CD14-positive monocyte (primary cell): ENCODE measurements around the gene KCNQ1. TPM values are rescaled to one million over a fixed set of nuclear protein-coding genes. Genes with fewer than 3 reads are reported as not detected.

Experiments
- DNase-seq, 3 donors: peaks; one replicate each; pipeline ENCODE4 v3.0.0-alpha.2; 2011 to 2022
- H2AFZ ChIP-seq: 2 replicates; pipeline ENCODE4 v1.6.0; 2012; ENCODE audit warnings: mild to moderate bottlenecking, low read depth, low read length, inconsistent platforms; ENCODE audit not compliant: insufficient read depth, poor library complexity, severe bottlenecking
- H3K27ac ChIP-seq, 2 donors: 1 replicate in 1 of 2; 2 replicates in 1 of 2; pipeline ENCODE4 v1.5.1; 2012 to 2013; ENCODE audit warnings: low read length in 2 of 2, control low read depth in 1 of 2, inconsistent platforms in 1 of 2, low read depth in 1 of 2, mild to moderate bottlenecking in 1 of 2
- H3K27me3 ChIP-seq, 2 donors: one replicate each; pipeline versions ENCODE4 v1.6.0 to v1.6.1; 2011 to 2013; ENCODE audit warnings: low read length in 2 of 2; ENCODE audit not compliant: control insufficient read depth in 2 of 2, insufficient read depth in 2 of 2
- H3K36me3 ChIP-seq, 2 donors: replicated peaks in 1 of 2; 1 replicate in 1 of 2; 2 replicates in 1 of 2; pipeline versions ENCODE4 v1.5.1 to v1.6.1; 2012 to 2013; ENCODE audit warnings: low read length in 2 of 2, control low read depth in 1 of 2, inconsistent platforms in 1 of 2, mild to moderate bottlenecking in 1 of 2; ENCODE audit not compliant: insufficient read depth in 2 of 2, control insufficient read depth in 1 of 2
- H3K4me1 ChIP-seq, 2 donors: 1 replicate in 1 of 2; 2 replicates in 1 of 2; pipeline versions ENCODE4 v1.5.1 to v1.6.1; 2012 to 2013; ENCODE audit warnings: low read length in 2 of 2, control low read depth in 1 of 2, inconsistent platforms in 1 of 2, mild to moderate bottlenecking in 1 of 2, moderate library complexity in 1 of 2; ENCODE audit not compliant: insufficient read depth in 2 of 2, control insufficient read depth in 1 of 2
- H3K4me2 ChIP-seq: replicated peaks from 2 replicates; pipeline ENCODE3; 2012; ENCODE audit warnings: low read length, moderate library complexity, mild to moderate bottlenecking; ENCODE audit not compliant: poor library complexity, severe bottlenecking; ENCODE audit errors: extremely low read depth
- H3K4me3 ChIP-seq, 3 experiments: fragments of 200-600 bp in 1 of 3; sonication (generic) in 1 of 3; replicated peaks in 1 of 3; 1 replicate in 2 of 3; 2 replicates in 1 of 3; pipeline ENCODE4 v1.5.1; 2011 to 2013; ENCODE audit warnings: low read length in 3 of 3, mild to moderate bottlenecking in 3 of 3, control low read depth in 2 of 3, low read depth in 2 of 3, inconsistent platforms in 1 of 3, moderate library complexity in 1 of 3
- H3K79me2 ChIP-seq: 2 replicates; pipeline ENCODE4 v1.6.0; 2012; ENCODE audit warnings: mild to moderate bottlenecking, control low read depth, inconsistent platforms, low read length, moderate library complexity; ENCODE audit not compliant: insufficient read depth
- H3K9ac ChIP-seq: 2 replicates; pipeline ENCODE4 v1.6.0; 2017; ENCODE audit warnings: low read length, mild to moderate bottlenecking; ENCODE audit not compliant: insufficient read depth, poor library complexity, severe bottlenecking
- H3K9me3 ChIP-seq, 2 donors: replicated peaks in 1 of 2; 1 replicate in 1 of 2; 2 replicates in 1 of 2; pipeline versions ENCODE4 v1.5.1 to v1.6.1; 2012 to 2013; ENCODE audit warnings: low read length in 2 of 2, control low read depth in 1 of 2; ENCODE audit not compliant: control insufficient read depth in 1 of 2, insufficient read depth in 1 of 2
- H4K20me1 ChIP-seq: 2 replicates; pipeline ENCODE4 v1.6.0; 2012; ENCODE audit warnings: mild to moderate bottlenecking, low read length, control low read depth, moderate library complexity; ENCODE audit not compliant: insufficient read depth
- H3K27ac Mint-ChIP-seq, 7 donors: one replicate each; pipeline ENCODE4 v1.8.0; 2020; ENCODE audit warnings: mild to moderate bottlenecking in 7 of 7, mixed read lengths in 7 of 7, moderate library complexity in 6 of 7, inconsistent platforms in 2 of 7
- H3K27me3 Mint-ChIP-seq, 3 donors: one replicate each; pipeline ENCODE4 v1.8.0; 2021 to 2022; ENCODE audit warnings: low read depth in 3 of 3, mild to moderate bottlenecking in 3 of 3, mixed read lengths in 3 of 3, moderate library complexity in 3 of 3, inconsistent platforms in 1 of 3
- H3K36me3 Mint-ChIP-seq, 2 donors: one replicate each; pipeline ENCODE4 v1.8.0; 2020; ENCODE audit warnings: mixed read lengths in 2 of 2, inconsistent platforms in 1 of 2, mild to moderate bottlenecking in 1 of 2
- H3K4me1 Mint-ChIP-seq: one replicate; pipeline ENCODE4 v1.8.0; 2020; ENCODE audit warnings: mild to moderate bottlenecking, mixed read lengths
- H3K4me3 Mint-ChIP-seq, 2 donors: one replicate each; pipeline ENCODE4 v1.8.0; 2020; ENCODE audit warnings: mild to moderate bottlenecking in 2 of 2, mixed read lengths in 2 of 2, moderate library complexity in 1 of 2
- H3K9me3 Mint-ChIP-seq, 7 donors: one replicate each; pipeline ENCODE4 v1.8.0; 2020 to 2022; ENCODE audit warnings: mixed read lengths in 7 of 7, mild to moderate bottlenecking in 6 of 7, moderate library complexity in 6 of 7, inconsistent platforms in 2 of 7
- WGBS: methylation state at CpG from one replicate; pipeline ENCODE4 v1.1.5; 2013; ENCODE audit warnings: missing lambda C conversion rate; ENCODE audit not compliant: insufficient coverage; 5-methylcytosine and 5-hydroxymethylcytosine counted together
- intact Hi-C, 2 donors: fragments of 100-400 bp; cut with micrococcal nuclease; formaldehyde crosslinking; loops; one replicate each; pipeline versions ENCODE4 v1.15.0 to v1.15.1; 2023
- polyA plus RNA-seq, 3 donors: library from polyadenylated mRNA; depleted of rRNA in 1 of 3; unstranded in 2 of 3; stranded (reverse) in 1 of 3; fragments of 300-500 nt in 2 of 3; fragments of >200 nt in 1 of 3; fragmentation: Illumina TruSeq in 2 of 3; gene quantifications; 1 replicate in 2 of 3; 2 replicates in 1 of 3; pipeline ENCODE4 v1.2.3, GENCODE V29; 2012 to 2021
- TF ChIP-seq, protein P1 (sequence below): fragments of 200-600 bp; IDR thresholded peaks from one replicate; pipeline ENCODE4 v1.8.0; 2022; ENCODE audit warnings: antibody characterized with exemption, mild to moderate bottlenecking

KCNQ1 gene
- polyA plus RNA-seq, 3 donors: 14.9 to 31.8 (median 21.6) TPM

DNA sequence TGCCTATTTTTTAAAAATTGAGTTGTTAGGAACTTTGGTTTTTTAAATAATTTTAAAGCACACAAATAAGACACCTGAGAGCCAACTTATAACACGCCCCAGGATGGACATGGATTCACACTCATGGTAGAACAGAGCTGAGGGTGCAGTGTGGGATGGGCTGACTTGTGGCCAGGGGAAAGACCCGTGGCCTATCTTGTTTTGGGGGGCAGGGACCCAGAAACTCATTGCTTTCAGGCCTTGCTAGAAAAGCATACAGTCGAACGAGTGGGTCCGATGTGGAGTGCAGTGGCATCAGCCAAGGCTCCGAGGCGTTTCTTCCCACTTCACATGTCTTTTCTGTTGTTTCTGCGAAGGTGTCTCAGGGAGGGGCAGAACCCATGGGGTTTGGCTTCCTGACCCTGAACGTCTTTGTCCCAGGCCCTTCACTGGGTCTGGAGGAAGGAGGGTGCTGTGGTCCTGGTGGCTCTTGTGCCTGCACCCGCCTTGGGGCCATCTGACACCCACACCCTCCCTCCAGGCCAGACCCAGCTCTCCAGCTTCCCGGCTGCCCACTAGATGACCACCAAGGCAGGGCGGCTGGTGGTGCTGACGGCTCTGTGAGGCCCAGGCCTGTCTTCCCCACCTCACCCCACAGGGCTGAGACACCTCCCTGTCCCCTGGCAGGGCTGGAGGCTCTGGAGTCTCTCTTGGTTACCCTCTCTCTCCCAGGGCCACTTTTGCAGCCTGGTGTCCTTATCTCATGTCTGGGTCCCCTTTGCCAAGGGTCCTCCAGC, 120.8 kb downstream of the KCNQ1 start:
- Histone ChIP-seq H3K4me1 (peaks cover 13 to 24% of the 10 kb centered on the region in 2 donors), H3K4me3 (no peak overlapping the region), H3K9ac (no peak overlapping the region), H3K9me3 (peaks cover 0 to 11% of the 10 kb centered on the region in 2 donors), H2AFZ (no peak overlapping the region), H3K36me3 (peaks cover 3 to 12% of the 10 kb centered on the region in 2 donors), H3K4me2 (no peak overlapping the region), H3K27ac (no peak overlapping the region), H4K20me1 (peaks cover 93% of the 10 kb centered on the region), H3K79me2 (no peaks in the 10 kb centered on the region), H3K27me3 (no peaks in the 10 kb centered on the region)
- WGBS: 96% methylated on average over 9 of the region's 13 CpGs
- H3K4me1 Mint-ChIP-seq: peaks cover 17% of the 10 kb centered on the region
- H3K9me3 Mint-ChIP-seq: peaks cover 0 to 4% (median under 1%) of the 10 kb centered on the region in 7 donors
- TF ChIP-seq, protein P1, sequence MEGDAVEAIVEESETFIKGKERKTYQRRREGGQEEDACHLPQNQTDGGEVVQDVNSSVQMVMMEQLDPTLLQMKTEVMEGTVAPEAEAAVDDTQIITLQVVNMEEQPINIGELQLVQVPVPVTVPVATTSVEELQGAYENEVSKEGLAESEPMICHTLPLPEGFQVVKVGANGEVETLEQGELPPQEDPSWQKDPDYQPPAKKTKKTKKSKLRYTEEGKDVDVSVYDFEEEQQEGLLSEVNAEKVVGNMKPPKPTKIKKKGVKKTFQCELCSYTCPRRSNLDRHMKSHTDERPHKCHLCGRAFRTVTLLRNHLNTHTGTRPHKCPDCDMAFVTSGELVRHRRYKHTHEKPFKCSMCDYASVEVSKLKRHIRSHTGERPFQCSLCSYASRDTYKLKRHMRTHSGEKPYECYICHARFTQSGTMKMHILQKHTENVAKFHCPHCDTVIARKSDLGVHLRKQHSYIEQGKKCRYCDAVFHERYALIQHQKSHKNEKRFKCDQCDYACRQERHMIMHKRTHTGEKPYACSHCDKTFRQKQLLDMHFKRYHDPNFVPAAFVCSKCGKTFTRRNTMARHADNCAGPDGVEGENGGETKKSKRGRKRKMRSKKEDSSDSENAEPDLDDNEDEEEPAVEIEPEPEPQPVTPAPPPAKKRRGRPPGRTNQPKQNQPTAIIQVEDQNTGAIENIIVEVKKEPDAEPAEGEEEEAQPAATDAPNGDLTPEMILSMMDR: no peak
- peak overlapping the region in 1 of 7 donors; percentile 10 for H3K27ac Mint-ChIP-seq
- H3K4me3 Mint-ChIP-seq: no peak overlapping the region
- no peak for DNase-seq
- peaks cover 0 to 2% (median under 1%) of the 10 kb centered on the region in 3 donors for H3K27me3 Mint-ChIP-seq
- intact Hi-C loops: no loop called here
- peaks cover 22 to 24% of the 10 kb centered on the region in 2 donors for H3K36me3 Mint-ChIP-seq

DNA sequence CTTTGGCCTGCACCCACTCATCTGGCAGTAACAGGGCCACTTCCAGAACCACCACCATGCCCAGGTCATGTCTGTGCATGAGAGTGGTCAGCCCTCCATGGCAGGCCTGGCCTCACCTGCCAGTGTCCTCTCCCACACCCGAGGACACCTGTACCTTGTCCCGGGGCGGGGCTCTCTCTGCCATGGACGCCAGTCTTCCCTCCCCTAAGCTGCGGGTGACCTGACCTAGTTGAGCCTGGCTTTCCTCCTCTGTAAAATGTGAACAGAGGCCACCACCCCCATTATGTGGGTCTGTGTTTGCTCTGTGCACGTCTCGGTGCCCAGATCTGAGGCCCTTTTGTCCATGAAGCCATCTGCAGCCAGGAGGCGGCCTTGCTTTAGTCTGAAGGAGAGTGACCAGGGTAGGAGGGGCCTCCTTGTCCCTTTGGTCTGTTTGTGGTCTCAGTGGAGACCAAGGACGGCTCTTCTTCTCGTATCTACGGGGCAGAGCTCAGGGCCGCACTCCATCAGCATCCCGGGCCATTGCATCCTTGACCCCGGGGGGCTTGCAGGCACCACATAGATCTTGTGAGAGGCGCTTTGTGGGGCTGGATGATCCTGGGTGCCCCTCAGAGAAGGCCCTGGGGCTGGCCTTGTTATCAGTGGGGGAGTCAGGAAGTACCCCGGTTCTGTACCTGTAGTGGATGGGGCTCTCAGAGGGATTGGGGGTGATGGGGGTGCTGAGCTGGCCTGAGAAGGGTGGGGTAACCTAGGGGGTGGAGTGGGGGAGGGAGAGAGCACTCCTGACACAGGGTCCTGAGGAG, 121.6 kb downstream of the KCNQ1 start:
- peaks cover 12% of the 10 kb centered on the region for H3K4me1 Mint-ChIP-seq
- Histone ChIP-seq H2AFZ (no peak overlapping the region), H3K27me3 (no peaks in the 10 kb centered on the region), H3K4me2 (no peak overlapping the region), H4K20me1 (peaks cover 92% of the 10 kb centered on the region), H3K79me2 (no peaks in the 10 kb centered on the region), H3K9ac (no peak overlapping the region), H3K27ac (no peak overlapping the region), H3K9me3 (peaks cover 0 to 14% of the 10 kb centered on the region in 2 donors), H3K36me3 (peaks cover 9 to 20% of the 10 kb centered on the region in 2 donors), H3K4me3 (no peak overlapping the region), H3K4me1 (peaks cover 7 to 17% of the 10 kb centered on the region in 2 donors)
- peaks cover 0 to 6% (median 0%) of the 10 kb centered on the region in 7 donors for H3K9me3 Mint-ChIP-seq
- over 99% methylated on average over 15 of the region's 16 CpGs for WGBS
- TF ChIP-seq, protein P1: no peak
- peaks cover 22 to 30% of the 10 kb centered on the region in 2 donors for H3K36me3 Mint-ChIP-seq
- peak overlapping the region in 1 of 7 donors; percentile 76 for H3K27ac Mint-ChIP-seq
- H3K27me3 Mint-ChIP-seq: peaks cover 0 to 2% (median 0%) of the 10 kb centered on the region in 3 donors
- H3K4me3 Mint-ChIP-seq: no peak overlapping the region
- DNase-seq: no peak
- intact Hi-C loops: no loop called here
